ENCODE results near the gene CDC42EP1. TPM values are rescaled to one million over a fixed set of nuclear protein-coding genes. Genes with fewer than 3 reads are reported as not detected.
"Not testable (repeated sequence)": the region's sequence is repeated elsewhere in the genome, so short reads cannot be mapped to it uniquely, and the experiment has no call there.

CDC42EP1 gene
- not detected for total RNA-seq

- no peak for DNase-seq
Observed at GRCh38 chr22:37559901-37560607, at the start of gene CDC42EP1. TSS of gene CDC42EP1 (plus strand) at chr22:37560480. CDS start at chr22:37566350, 5,870 bp downstream.

- DNase-seq, result no peak
Observed at GRCh38 chr22:37511395-37512104, 48.7 kb upstream of the CDC42EP1 start.

GRCh38 chr22:37514526-37515051 lies 45.7 kb upstream of the CDC42EP1 start:
- DNase-seq, result no peak

GRCh38 chr22:37515901-37516300 lies 44.4 kb upstream of the CDC42EP1 start:
- DNase-seq, result no peak

- no peak for DNase-seq
Observed at GRCh38 chr22:37516456-37516855, 43.8 kb upstream of the CDC42EP1 start.

GRCh38 chr22:37517826-37518450 lies 42.3 kb upstream of the CDC42EP1 start:
- no peak for DNase-seq

- no peak for DNase-seq
Observed at GRCh38 chr22:37518509-37519267, 41.6 kb upstream of the CDC42EP1 start.

- no peak for DNase-seq
Observed at GRCh38 chr22:37519268-37520195, 40.7 kb upstream of the CDC42EP1 start, which contains the start of gene CARD10. TSS of gene CARD10 (minus strand) at chr22:37519415. CDS start at chr22:37519200, 215 bp downstream.

- DNase-seq, result no peak
Observed at GRCh38 chr22:37520776-37521191, 39.5 kb upstream of the CDC42EP1 start.

- DNase-seq, result no peak
Observed at GRCh38 chr22:37521236-37521739, 39.0 kb upstream of the CDC42EP1 start.

- no peak for DNase-seq
Observed at GRCh38 chr22:37522482-37522881, 37.8 kb upstream of the CDC42EP1 start.

GRCh38 chr22:37525073-37525745 lies 35.1 kb upstream of the CDC42EP1 start:
- no peak for DNase-seq

- DNase-seq, result no peak
Observed at GRCh38 chr22:37525746-37526350, 34.4 kb upstream of the CDC42EP1 start.

GRCh38 chr22:37526376-37526775 lies 33.9 kb upstream of the CDC42EP1 start:
- no peak for DNase-seq

- DNase-seq, result not testable (repeated sequence)
Observed at GRCh38 chr22:37527081-37527752, 33.1 kb upstream of the CDC42EP1 start.

GRCh38 chr22:37527952-37528351 lies 32.3 kb upstream of the CDC42EP1 start:
- not testable (repeated sequence) for DNase-seq

- no peak for DNase-seq
Observed at GRCh38 chr22:37529652-37530345, 30.5 kb upstream of the CDC42EP1 start.

- DNase-seq, result no peak
Observed at GRCh38 chr22:37533995-37534394, 26.3 kb upstream of the CDC42EP1 start.

GRCh38 chr22:37534445-37534844 lies 25.8 kb upstream of the CDC42EP1 start:
- DNase-seq, result no peak

Measured in effector CD4-positive, alpha-beta T cell (primary cell).